HL-60 (cell line): Measurements from ENCODE around the gene LTBP3.

Experiments used
- DNase-seq, 2 experiments: peaks; one replicate each; pipeline ENCODE4 v3.0.0-alpha.2; 2010 to 2020; ENCODE audit warnings: low read depth in 1 of 2, low spot score in 1 of 2
- H3K27ac ChIP-seq: fragments of 250-450 bp; sonication (Bioruptor Pico); replicated peaks from 2 replicates; pipeline ENCODE4 v1.5.1; 2020; ENCODE audit warnings: mild to moderate bottlenecking, moderate library complexity
- H3K27me3 ChIP-seq: fragments of 250-450 bp; sonication (Bioruptor Pico); 2 replicates; pipeline ENCODE4 v1.5.1; 2021; ENCODE audit warnings: mild to moderate bottlenecking, moderate library complexity; ENCODE audit not compliant: insufficient read depth, poor library complexity, severe bottlenecking
- H3K4me3 ChIP-seq: replicated peaks from 2 replicates; pipeline ENCODE4 v1.5.1; 2011; ENCODE audit warnings: mild to moderate bottlenecking, control low read depth, low read length; ENCODE audit not compliant: insufficient read depth
- GABPA ChIP-seq: IDR thresholded peaks from 2 replicates; pipeline ENCODE4 v1.6.1; 2012; ENCODE audit warnings: low read depth
- POLR2AphosphoS5 ChIP-seq: IDR thresholded peaks from 2 replicates; pipeline ENCODE4 v1.6.1; 2012; ENCODE audit warnings: low read depth
- SPI1 ChIP-seq: IDR thresholded peaks from 2 replicates; pipeline ENCODE4 v1.6.1; 2012; ENCODE audit warnings: low read depth, mild to moderate bottlenecking, borderline replicate concordance
- TF ChIP-seq, protein P1 (sequence below): IDR thresholded peaks from 2 replicates; pipeline ENCODE4 v1.6.1; 2012; ENCODE audit warnings: low read depth; ENCODE audit not compliant: insufficient replicate concordance
- TF ChIP-seq, protein P2 (sequence below): IDR thresholded peaks from one replicate; pipeline ENCODE4 v1.5.1; 2011; ENCODE audit warnings: low read length, control low read depth, inconsistent platforms; ENCODE audit not compliant: insufficient read depth

Gene LTBP3

DNA sequence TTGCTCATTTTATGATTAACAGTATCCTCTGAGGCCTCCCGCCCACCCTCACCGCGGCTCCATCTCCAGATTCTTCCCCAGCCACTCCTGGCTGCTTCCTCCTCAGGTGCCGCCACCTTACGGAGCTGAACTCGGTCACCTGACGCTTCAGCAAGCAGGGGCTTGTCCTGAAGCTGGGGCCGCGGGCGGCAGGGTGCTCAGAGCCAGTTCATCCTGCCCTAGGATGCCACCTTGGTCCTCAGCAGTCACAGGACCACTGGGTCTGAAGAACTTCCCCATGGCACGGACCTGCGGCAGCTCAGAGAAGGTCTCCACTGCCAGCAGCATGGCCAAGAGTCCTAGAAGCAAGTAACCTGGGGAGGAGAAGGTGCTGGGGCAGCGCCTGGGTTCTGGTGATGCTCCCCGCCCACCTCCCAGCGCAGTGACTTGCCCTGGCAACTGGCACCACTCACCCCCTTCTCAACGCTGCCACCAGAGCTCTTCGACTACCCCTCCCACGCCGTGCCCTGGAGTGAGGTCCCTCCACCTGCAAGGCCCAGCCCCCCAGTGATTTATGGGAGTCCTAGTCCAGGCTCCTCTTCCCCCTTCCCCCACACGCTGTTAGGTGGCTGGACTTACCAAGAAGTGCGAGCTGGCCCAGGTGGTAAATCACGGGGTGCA lies 34.8 kb upstream of the LTBP3 start:
- Histone ChIP-seq H3K27me3 (no peaks in the 10 kb centered on the region), H3K27ac (no peak overlapping the region), H3K4me3 (no peak overlapping the region)
- TF ChIP-seq SPI1 = no peak
- TF ChIP-seq POLR2AphosphoS5 = no peak
- no peak for TF ChIP-seq GABPA
- TF ChIP-seq, protein P1, sequence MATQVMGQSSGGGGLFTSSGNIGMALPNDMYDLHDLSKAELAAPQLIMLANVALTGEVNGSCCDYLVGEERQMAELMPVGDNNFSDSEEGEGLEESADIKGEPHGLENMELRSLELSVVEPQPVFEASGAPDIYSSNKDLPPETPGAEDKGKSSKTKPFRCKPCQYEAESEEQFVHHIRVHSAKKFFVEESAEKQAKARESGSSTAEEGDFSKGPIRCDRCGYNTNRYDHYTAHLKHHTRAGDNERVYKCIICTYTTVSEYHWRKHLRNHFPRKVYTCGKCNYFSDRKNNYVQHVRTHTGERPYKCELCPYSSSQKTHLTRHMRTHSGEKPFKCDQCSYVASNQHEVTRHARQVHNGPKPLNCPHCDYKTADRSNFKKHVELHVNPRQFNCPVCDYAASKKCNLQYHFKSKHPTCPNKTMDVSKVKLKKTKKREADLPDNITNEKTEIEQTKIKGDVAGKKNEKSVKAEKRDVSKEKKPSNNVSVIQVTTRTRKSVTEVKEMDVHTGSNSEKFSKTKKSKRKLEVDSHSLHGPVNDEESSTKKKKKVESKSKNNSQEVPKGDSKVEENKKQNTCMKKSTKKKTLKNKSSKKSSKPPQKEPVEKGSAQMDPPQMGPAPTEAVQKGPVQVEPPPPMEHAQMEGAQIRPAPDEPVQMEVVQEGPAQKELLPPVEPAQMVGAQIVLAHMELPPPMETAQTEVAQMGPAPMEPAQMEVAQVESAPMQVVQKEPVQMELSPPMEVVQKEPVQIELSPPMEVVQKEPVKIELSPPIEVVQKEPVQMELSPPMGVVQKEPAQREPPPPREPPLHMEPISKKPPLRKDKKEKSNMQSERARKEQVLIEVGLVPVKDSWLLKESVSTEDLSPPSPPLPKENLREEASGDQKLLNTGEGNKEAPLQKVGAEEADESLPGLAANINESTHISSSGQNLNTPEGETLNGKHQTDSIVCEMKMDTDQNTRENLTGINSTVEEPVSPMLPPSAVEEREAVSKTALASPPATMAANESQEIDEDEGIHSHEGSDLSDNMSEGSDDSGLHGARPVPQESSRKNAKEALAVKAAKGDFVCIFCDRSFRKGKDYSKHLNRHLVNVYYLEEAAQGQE = no peak
- TF ChIP-seq, protein P2, sequence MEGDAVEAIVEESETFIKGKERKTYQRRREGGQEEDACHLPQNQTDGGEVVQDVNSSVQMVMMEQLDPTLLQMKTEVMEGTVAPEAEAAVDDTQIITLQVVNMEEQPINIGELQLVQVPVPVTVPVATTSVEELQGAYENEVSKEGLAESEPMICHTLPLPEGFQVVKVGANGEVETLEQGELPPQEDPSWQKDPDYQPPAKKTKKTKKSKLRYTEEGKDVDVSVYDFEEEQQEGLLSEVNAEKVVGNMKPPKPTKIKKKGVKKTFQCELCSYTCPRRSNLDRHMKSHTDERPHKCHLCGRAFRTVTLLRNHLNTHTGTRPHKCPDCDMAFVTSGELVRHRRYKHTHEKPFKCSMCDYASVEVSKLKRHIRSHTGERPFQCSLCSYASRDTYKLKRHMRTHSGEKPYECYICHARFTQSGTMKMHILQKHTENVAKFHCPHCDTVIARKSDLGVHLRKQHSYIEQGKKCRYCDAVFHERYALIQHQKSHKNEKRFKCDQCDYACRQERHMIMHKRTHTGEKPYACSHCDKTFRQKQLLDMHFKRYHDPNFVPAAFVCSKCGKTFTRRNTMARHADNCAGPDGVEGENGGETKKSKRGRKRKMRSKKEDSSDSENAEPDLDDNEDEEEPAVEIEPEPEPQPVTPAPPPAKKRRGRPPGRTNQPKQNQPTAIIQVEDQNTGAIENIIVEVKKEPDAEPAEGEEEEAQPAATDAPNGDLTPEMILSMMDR = no peak
- DNase-seq = no peak

DNA sequence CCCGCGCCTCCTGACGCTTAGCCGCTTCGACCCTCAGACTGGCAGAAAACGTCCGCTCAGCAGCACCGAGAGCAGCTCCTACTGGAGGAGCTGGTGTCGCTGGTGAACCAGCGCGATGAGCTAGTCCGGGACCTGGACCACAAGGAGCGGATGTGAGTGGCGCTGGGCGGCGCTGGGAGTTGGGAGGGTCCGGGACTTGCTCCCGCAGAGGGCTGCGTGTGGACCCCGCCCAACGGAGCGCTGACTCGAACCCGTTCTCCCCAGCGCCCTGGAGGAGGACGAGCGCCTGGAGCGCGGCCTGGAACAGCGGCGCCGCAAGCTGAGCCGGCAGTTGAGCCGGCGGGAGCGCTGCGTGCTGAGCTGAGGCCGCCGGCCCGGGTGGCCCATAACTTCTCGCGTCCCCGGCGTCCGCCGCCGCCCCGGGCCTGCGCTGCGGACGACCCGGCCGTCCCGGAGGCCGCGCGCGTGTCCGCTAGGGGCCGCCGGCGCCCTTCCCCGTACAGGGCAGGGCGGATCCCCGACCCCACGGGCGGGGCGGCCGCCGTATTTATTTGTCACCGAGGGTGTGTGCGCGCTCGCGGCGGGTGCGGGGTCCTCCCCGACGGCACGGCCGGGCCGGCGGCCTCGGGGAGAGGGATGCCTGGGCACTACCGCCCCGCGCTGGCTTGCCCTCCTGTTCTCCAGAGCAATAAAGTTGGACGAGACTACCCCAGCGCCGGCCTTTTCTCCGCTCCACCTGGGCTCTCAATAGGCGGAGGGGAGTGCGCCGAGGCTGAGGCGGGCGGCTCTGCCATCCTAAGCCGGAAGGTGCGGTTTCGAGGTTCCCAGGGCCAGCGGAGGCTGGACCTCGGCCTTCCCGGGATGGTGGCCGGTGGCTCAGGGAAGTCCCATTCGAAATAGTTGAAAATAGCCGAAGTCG lies 34.0 kb upstream of the LTBP3 start:
- H3K4me3 ChIP-seq = no peak overlapping the region
- H3K27me3 ChIP-seq = no peaks in the 10 kb centered on the region
- H3K27ac ChIP-seq = no peak overlapping the region

DNA sequence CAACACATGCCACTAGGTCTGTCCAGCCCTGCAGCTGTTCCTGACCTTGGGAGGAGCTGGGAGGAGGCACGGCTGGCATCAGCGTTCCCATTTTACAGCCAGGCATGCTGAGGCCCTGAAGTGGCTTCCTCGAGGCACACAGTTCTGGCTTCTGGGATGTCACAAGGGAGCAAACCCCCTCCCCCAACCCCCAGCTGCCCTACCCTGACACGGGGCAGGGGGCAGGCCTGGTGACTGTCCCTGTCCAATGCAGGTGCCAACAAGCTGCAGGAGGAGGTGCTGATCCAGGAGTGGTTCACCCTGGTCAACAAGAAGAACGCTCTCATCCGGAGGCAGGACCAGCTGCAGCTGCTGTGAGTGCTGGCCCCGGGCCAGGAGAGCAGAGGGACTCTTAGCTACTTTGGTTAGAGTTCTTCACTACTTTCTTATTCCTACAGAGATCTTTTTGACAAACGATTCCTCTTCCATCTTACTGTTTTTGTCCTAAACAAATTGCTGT lies 32.1 kb upstream of the LTBP3 start:
- H3K27me3 ChIP-seq = no peaks in the 10 kb centered on the region
- H3K4me3 ChIP-seq = no peak overlapping the region
- no peak for TF ChIP-seq POLR2AphosphoS5
- TF ChIP-seq, protein P1 = no peak
- no peak overlapping the region for H3K27ac ChIP-seq
- no peak for DNase-seq

More for the DNA sequence above, 34.0 kb upstream of the LTBP3 start:
- DNase-seq = no peak
- TF ChIP-seq, protein P2 = no peak

DNA sequence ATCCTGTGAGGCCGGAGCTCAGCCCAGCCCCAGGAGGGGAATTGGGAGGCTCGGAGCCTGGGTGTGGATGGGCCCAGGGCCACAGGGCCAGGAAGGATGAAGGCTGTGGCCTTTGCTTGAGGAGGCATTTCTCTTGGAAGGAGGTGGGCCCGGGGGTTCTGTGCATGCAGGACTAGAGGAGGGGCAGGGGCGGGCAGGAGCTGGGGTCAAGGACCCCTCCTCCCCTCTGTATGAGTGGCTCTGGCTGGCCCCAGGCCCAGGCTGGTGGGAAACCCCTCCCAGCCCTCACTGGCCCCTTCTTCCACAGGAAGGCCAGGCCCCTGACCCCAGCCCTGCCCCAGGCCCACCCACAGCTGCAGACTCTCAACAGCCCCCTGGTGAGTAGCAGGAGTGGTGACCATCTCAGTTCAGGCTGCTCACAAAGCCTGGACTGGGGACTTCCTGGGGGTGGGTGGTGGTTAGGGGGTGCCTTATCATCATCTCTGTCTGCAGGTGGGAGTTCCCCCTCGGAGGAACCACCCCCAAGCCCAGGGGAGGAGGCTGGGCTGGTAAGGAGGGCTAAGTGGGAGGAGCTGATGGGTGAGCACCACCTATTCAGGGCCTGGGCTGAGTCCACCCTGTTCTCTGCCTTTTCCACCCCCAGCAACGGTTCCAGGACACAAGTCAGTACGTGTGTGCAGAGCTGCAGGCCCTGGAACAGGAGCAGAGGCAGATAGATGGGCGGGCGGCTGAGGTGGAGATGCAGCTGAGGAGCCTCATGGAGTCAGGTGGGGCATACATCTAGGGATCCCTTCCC lies 31.5 kb upstream of the LTBP3 start:
- Histone ChIP-seq H3K4me3 (no peak overlapping the region), H3K27ac (no peak overlapping the region), H3K27me3 (no peaks in the 10 kb centered on the region)
- TF ChIP-seq POLR2AphosphoS5 = no peak
- TF ChIP-seq, protein P1 = no peak
- no peak for DNase-seq
